ENCODE results near the gene FAM184A. TPM values are rescaled to one million over a fixed set of nuclear protein-coding genes. Genes with fewer than 3 reads are reported as not detected.

Gene FAM184A
- total and polyA plus RNA-seq, 9 of the 15 experiments (the other 6 are each of a cell fraction or from before 2014, with no cell fraction given), result 6.4 to 18.7 (median 13.1) TPM

- Histone ChIP-seq H2AFZ (ENCODE audit: low read depth, low read length) (peak overlapping the region; percentile 34), H3K79me2 (ENCODE audit: control insufficient read depth, insufficient read depth, low read length) (no peaks in the 10 kb centered on the region), H3K27me3 (ENCODE audit: control insufficient read depth in 2 of 2, insufficient read depth in 2 of 2, low read length in 2 of 2) (no peaks in the 10 kb centered on the region; a peak in 1 of 5 replicates), H3K4me2 (ENCODE audit: insufficient read depth, low read length) (no peak overlapping the region), H3K27ac (ENCODE audit: extremely low read depth, low read depth, low read length) (no peak overlapping the region), H4K20me1 (replicated peaks; ENCODE audit: control insufficient read depth, insufficient read depth, low read length) (no peaks in the 10 kb centered on the region), H3K9me3 (replicated peaks; ENCODE audit: control insufficient read depth, insufficient read depth, low read depth, low read length) (no peaks in the 10 kb centered on the region), H3K4me3 (no peak overlapping the region), H3K36me3 (ENCODE audit: control insufficient read depth, insufficient read depth, low read length) (no peaks in the 10 kb centered on the region), H3K9me1 (ENCODE audit: control insufficient read depth, insufficient read depth, low read length) (no peaks in the 10 kb centered on the region), H3K9ac (ENCODE audit: insufficient read depth in 1 of 2, low read depth in 2 of 2, low read length in 2 of 2) (no peak overlapping the region), H3K4me1 (replicated peaks in 1 of 2; ENCODE audit: control insufficient read depth in 2 of 2, insufficient read depth in 2 of 2, low read length in 2 of 2) (no peaks in the 10 kb centered on the region)
- no peak for FAIRE-seq
- intact Hi-C loops (cut with micrococcal nuclease) (no loop called here), in situ Hi-C loops (cut with MboI) (no loop called here)
- peak; percentile 52 for ATAC-seq
- no peak for DNase-seq (ENCODE audit: extremely low read depth in 1 of 4, low spot score in 3 of 4)
- no TSS peak for BruUV-seq (replicated peaks)
- ChIA-PET POLR2A (interaction anchor here (0.8 to 2.0 kb wide), 2 partner anchors 11 to 224 kb away, joined by 4 to 5 read pairs; no protein-coding TSS in a partner anchor), CTCF (ENCODE audit: low intra/inter-chr PET ratio) (no interaction called here)
- WGBS (ENCODE audit: insufficient coverage, low coverage, missing lambda C conversion rate), result 18% methylated on average over 6 of the region's 6 CpGs
- TF ChIP-seq ZNF175 (CRISPR knock-in tag; IDR thresholded peaks at IDR 0.05; ENCODE audit: low read depth) (no peak), PTBP1 (IDR thresholded peaks at IDR 0.05; ENCODE audit: low read depth, low read length) (no peak), AFF4 (CRISPR knock-in tag; IDR thresholded peaks at IDR 0.05) (no peak), CUX1 (CRISPR knock-in tag; IDR thresholded peaks at IDR 0.05) (no peak), HES1 (IDR thresholded peaks at IDR 0.05; ENCODE audit: low read depth) (no peak), MCM3 (IDR thresholded peaks at IDR 0.05) (no peak), SREBF2 (CRISPR knock-in tag; IDR thresholded peaks at IDR 0.05) (no peak), ZNF695 (CRISPR knock-in tag; IDR thresholded peaks at IDR 0.05) (no peak), ARID3A (IDR thresholded peaks at IDR 0.05; ENCODE audit: borderline replicate concordance, low read depth, low read length) (no peak)
These were observed 18.5 kb upstream of the FAM184A start for GRCh38 chr6:119096721-119097565.

Data from K562 (cell line).